Sigmoid colon (tissue), 7 donors: ENCODE results near the gene IL17RD. TPM values are rescaled to one million over a fixed set of nuclear protein-coding genes. Genes with fewer than 3 reads are reported as not detected.

Source experiments
- DNase-seq: peaks from one replicate; pipeline ENCODE4 v3.0.0-alpha.2; 2019
- H3K27ac ChIP-seq, 4 donors: fragments of 200-600 bp; sonication (generic); one replicate each; pipeline ENCODE4 v1.5.1; 2016 to 2019; ENCODE audit warnings: mild to moderate bottlenecking in 1 of 4
- H3K27me3 ChIP-seq, 3 donors: fragments of 200-600 bp; sonication (generic); one replicate each; pipeline ENCODE4 v1.5.1; 2019; ENCODE audit warnings: mild to moderate bottlenecking in 1 of 3
- H3K36me3 ChIP-seq, 4 donors: fragments of 200-600 bp; sonication (generic); one replicate each; pipeline ENCODE4 v1.5.1; 2016 to 2019
- H3K4me1 ChIP-seq, 4 donors: fragments of 200-600 bp; sonication (generic); one replicate each; pipeline ENCODE4 v1.5.1; 2017 to 2019
- H3K4me3 ChIP-seq, 4 donors: fragments of 200-600 bp; sonication (generic); one replicate each; pipeline ENCODE4 v1.5.1; 2017 to 2019; ENCODE audit warnings: mild to moderate bottlenecking in 2 of 4, moderate library complexity in 1 of 4
- H3K9me3 ChIP-seq, 4 donors: fragments of 200-600 bp in 3 of 4; sonication (generic) in 3 of 4; one replicate each; pipeline versions ENCODE4 v1.5.1 to v1.6.1; 2013 to 2019
- EP300 ChIP-seq, 4 donors: sonication (generic); formaldehyde crosslinking; IDR thresholded peaks; one replicate each; pipeline ENCODE4 v1.6.1; 2017; ENCODE audit warnings: antibody characterized with exemption in 4 of 4
- POLR2A ChIP-seq, 2 donors: fragments of 450-650 bp; IDR thresholded peaks; one replicate each; pipeline ENCODE4 v1.6.1; 2016; ENCODE audit warnings: antibody characterized with exemption in 2 of 2, mild to moderate bottlenecking in 2 of 2, moderate library complexity in 2 of 2
- POLR2AphosphoS5 ChIP-seq, 4 donors: sonication (generic); formaldehyde crosslinking; IDR thresholded peaks; one replicate each; pipeline ENCODE4 v1.6.1; 2017; ENCODE audit warnings: antibody characterized with exemption in 4 of 4
- WGBS, 2 donors: extraction: QIAGEN DNeasy Blood & Tissue Kit; methylation state at CpG; one replicate each; pipeline ENCODE4 v1.1.7; 2013; 5-methylcytosine and 5-hydroxymethylcytosine counted together
- intact Hi-C: fragments of 100-400 bp; cut with DNase I; formaldehyde crosslinking; loops from one replicate; pipeline ENCODE4 v1.15.1; 2023
- polyA plus RNA-seq, 3 donors: library from polyadenylated mRNA; stranded (reverse); fragments of 200-250 nt; gene quantifications; one replicate each; pipeline ENCODE4 v1.2.3, GENCODE V29; 2013
- total RNA-seq, 4 donors: library from RNA; depleted of rRNA; stranded (reverse); fragments of >200 nt; gene quantifications; one replicate each; pipeline ENCODE4 v1.1.0, GENCODE V29; 2016
- TF ChIP-seq, protein P1 (sequence below), 4 experiments: fragments of 450-650 bp in 3 of 4; fragments of 200-600 bp in 1 of 4; IDR thresholded peaks; one replicate each; pipeline ENCODE4 v1.5.1; 2016 to 2019; ENCODE audit warnings: antibody characterized with exemption in 4 of 4, mild to moderate bottlenecking in 3 of 4, moderate library complexity in 2 of 4
- donor health status: healthy with polysubstance abuse.
- donor health status: Bipolar disorder and iron deficiency.
- donor health status: healthy.

IL17RD gene
- total and polyA plus RNA-seq, 7 donors, result under 0.01 to 46.8 (median 16.8) TPM

DNA sequence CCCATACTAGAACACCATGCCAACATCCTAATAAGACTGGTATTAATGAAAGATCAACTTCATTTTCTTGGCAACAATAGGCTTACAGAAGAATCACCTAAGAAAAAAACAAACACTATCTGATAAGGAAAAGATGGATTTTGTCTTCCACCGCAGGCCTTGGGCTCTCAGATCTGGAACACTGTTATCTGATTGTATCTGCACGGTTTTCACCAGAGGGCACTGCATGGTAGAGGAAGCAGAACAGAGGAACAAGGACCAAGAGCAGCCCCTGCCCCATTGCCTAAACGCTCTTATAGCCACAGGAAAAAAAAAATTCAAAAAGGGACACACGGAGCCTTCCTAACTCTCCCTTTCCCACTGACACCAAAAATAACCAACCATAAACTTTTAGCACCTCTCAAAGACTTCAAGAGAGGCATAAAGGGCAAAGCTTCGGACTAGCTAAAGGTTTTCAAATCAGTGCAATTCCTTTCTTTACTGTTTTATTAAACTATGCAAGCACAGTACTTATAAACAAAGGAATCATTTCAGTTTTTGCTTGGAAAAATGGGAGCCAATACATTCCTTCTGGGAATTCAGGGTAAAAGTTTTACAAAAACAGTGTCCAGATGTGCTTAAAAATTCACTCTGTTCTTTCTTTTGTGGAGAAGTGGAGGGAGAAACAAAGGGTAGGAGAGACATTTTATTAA is 23.3 kb downstream of the IL17RD start:
- 38 to 69% methylated on average over 5 of the region's 5 CpGs for WGBS, 2 donors
- DNase-seq, result no peak
- peak overlapping the region; percentile 7 to 58 (median 32) for H3K27ac ChIP-seq
- peaks cover 0 to 19% (median 3%) of the 10 kb centered on the region in 4 donors for H3K4me1 ChIP-seq
- no peaks in the 10 kb centered on the region for H3K27me3 ChIP-seq
- no peaks in the 10 kb centered on the region for H3K9me3 ChIP-seq
- intact Hi-C loops, result no loop called here
- no peaks in the 10 kb centered on the region for H3K36me3 ChIP-seq
- H3K4me3 ChIP-seq, result peak overlapping the region in 2 of 4 donors; percentile 2 to 6
- TF ChIP-seq POLR2AphosphoS5 (IDR thresholded peaks at IDR 0.05), result no peak
- TF ChIP-seq, protein P1, sequence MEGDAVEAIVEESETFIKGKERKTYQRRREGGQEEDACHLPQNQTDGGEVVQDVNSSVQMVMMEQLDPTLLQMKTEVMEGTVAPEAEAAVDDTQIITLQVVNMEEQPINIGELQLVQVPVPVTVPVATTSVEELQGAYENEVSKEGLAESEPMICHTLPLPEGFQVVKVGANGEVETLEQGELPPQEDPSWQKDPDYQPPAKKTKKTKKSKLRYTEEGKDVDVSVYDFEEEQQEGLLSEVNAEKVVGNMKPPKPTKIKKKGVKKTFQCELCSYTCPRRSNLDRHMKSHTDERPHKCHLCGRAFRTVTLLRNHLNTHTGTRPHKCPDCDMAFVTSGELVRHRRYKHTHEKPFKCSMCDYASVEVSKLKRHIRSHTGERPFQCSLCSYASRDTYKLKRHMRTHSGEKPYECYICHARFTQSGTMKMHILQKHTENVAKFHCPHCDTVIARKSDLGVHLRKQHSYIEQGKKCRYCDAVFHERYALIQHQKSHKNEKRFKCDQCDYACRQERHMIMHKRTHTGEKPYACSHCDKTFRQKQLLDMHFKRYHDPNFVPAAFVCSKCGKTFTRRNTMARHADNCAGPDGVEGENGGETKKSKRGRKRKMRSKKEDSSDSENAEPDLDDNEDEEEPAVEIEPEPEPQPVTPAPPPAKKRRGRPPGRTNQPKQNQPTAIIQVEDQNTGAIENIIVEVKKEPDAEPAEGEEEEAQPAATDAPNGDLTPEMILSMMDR (IDR thresholded peaks at IDR 0.05), result peak in 1 of 4 experiments; percentile 15

DNA sequence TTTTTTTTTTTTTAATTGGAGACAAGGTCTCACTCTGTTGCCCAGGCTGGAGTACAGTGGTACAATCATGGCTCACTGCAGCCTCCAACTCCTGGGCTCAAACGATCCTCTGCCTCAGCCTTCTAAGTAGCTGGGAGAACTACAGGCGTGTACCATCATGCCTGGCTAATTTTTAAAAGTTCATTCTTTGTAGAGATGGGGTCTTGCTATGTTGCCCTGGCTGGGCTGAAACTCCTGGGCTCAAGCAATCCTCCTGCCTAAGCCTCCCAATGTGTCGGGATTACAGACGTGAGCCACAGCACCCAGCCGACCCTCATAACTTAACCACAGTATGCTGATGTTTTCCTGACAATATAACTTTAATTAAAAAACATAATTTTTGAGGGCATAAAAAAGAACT is 24.3 kb downstream of the IL17RD start:
- Histone ChIP-seq H3K36me3 (no peaks in the 10 kb centered on the region), H3K27ac (no peak overlapping the region), H3K27me3 (no peaks in the 10 kb centered on the region), H3K9me3 (no peaks in the 10 kb centered on the region), H3K4me3 (no peak overlapping the region), H3K4me1 (peaks cover 0 to 19% (median 3%) of the 10 kb centered on the region in 4 donors)
- no peak for DNase-seq
- no peak for TF ChIP-seq EP300 (IDR thresholded peaks at IDR 0.05)
- TF ChIP-seq, protein P1 (IDR thresholded peaks at IDR 0.05), result no peak
- TF ChIP-seq POLR2AphosphoS5 (IDR thresholded peaks at IDR 0.05), result no peak
- no peak for TF ChIP-seq POLR2A (IDR thresholded peaks at IDR 0.05)
- intact Hi-C loops, result no loop called here
- 88 to 93% methylated on average over 5 of the region's 5 CpGs for WGBS, 2 donors

DNA sequence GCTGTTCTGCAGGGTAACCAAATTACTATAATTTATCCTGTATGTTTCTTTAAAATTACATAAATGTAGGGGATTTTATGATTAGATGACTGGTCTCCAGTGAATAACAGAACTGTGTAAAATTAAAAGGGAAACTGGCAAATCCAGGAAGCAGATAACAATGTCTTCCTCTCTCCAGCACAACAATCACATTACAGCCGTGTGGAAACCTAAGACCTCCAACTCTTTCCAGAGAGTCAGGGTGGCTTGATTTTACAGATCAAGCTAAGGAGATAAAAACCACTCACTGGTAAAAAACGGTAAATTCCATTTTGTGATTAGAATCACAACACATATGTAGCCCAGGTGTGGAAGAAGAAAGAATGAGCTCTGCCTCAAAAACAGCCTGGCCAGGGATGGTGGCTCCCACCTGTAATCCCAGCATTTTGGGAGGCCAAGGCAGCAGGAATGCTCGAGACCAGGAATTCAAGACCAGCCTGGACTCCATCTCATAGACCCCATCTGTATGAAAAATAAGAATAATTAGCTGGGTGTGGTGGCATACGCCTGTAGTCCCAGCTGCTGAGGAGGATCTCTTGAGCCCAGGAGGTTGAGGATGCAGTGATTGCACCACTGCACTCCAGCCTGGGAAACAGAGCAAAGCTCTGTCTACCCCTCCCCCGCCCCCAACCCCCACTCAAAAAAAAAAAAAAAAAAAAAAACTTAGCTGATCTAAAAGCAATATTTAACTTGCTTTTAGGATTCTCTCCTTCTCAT is 29.0 kb downstream of the IL17RD start:
- H3K27ac ChIP-seq, result no peak overlapping the region
- intact Hi-C loops, result no loop called here
- H3K4me1 ChIP-seq, result peaks cover 0 to 13% (median 3%) of the 10 kb centered on the region in 4 donors
- no peaks in the 10 kb centered on the region for H3K9me3 ChIP-seq
- no peak for DNase-seq
- 80 to 83% methylated on average over 5 of the region's 5 CpGs for WGBS, 2 donors
- no peak for TF ChIP-seq POLR2AphosphoS5 (IDR thresholded peaks at IDR 0.05)
- TF ChIP-seq EP300 (IDR thresholded peaks at IDR 0.05), result no peak
- TF ChIP-seq, protein P1 (IDR thresholded peaks at IDR 0.05), result no peak
- no peak for TF ChIP-seq POLR2A (IDR thresholded peaks at IDR 0.05)
- H3K36me3 ChIP-seq, result no peaks in the 10 kb centered on the region
- no peaks in the 10 kb centered on the region for H3K27me3 ChIP-seq
- no peak overlapping the region for H3K4me3 ChIP-seq

DNA sequence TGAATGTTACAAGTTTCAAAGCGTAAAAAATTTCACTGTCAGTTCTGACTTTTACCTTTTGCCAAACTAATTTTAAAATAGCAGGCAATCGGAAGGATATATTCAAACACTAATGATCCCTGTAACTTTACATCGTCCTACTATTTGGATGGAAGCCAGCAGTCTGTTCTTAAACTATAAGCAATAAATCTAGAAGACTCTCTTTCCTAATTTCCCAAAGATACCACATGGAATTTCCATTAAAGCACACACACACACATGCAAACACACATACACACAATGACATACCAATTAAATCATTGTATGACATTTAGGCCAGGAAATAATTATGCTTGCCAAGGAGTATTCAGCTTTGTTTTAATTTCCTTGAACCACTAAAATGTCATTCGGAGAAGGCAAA is 32.0 kb downstream of the IL17RD start:
- intact Hi-C loops, result no loop called here
- Histone ChIP-seq H3K36me3 (no peaks in the 10 kb centered on the region), H3K27ac (no peak overlapping the region), H3K9me3 (no peaks in the 10 kb centered on the region), H3K27me3 (no peaks in the 10 kb centered on the region), H3K4me1 (peaks cover 0 to 29% (median 15%) of the 10 kb centered on the region in 4 donors), H3K4me3 (no peak overlapping the region)
- DNase-seq, result no peak
- TF ChIP-seq POLR2AphosphoS5 (IDR thresholded peaks at IDR 0.05), result no peak
- no peak for TF ChIP-seq EP300 (IDR thresholded peaks at IDR 0.05)
- no peak for TF ChIP-seq POLR2A (IDR thresholded peaks at IDR 0.05)
- TF ChIP-seq, protein P1 (IDR thresholded peaks at IDR 0.05), result no peak
- 68 to 73% methylated on average over 4 of the region's 4 CpGs for WGBS, 2 donors
